T47D (cell line): Measurements from ENCODE around the gene RNLS.

Experiments used
- DNase-seq, 2 experiments: peaks; one replicate each; pipeline versions ENCODE4 v3.0.0 to v3.0.0-alpha.2; 2011 to 2012; ENCODE audit warnings: low read depth in 1 of 2, low spot score in 1 of 2
- JUND ChIP-seq: IDR thresholded peaks from 2 replicates; pipeline ENCODE4 v1.6.1; 2012; ENCODE audit warnings: low read depth
- in situ Hi-C: cut with HindIII; loops from 2 replicates; pipeline ENCODE4 v1.10.0; 2016; ENCODE audit warnings: low sequenced_read_pairs, low pct_unique_long_range_greater_than_20kb

RNLS gene

DNA sequence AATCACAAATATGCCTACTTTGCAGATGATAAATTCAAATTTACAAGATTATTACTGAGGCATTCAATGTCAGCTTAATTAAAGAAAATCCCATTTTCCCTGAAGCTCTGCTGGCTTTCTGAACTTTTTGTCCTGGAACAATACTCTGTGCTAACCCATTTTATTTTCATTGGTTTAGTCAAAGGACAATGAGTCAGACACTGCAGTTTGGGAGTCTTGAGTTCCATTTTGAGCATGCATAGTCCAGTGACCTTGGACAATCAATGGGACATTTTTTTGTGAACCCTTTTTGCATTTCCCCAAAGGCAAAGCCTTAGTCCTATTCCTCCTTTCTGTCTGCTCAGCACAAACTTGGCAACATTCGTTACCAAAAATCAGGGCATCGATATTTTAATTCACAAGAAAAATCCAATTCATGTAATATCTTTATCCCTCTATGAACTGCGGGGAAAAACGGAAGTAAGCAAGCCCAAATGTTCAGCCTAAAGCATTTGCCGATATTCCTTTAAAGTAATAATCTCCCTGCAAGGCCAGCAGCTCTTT, 339.8 kb downstream of the RNLS start:
- in situ Hi-C loops, result no loop called here
- DNase-seq, result no peak
- TF ChIP-seq JUND, result no peak

DNA sequence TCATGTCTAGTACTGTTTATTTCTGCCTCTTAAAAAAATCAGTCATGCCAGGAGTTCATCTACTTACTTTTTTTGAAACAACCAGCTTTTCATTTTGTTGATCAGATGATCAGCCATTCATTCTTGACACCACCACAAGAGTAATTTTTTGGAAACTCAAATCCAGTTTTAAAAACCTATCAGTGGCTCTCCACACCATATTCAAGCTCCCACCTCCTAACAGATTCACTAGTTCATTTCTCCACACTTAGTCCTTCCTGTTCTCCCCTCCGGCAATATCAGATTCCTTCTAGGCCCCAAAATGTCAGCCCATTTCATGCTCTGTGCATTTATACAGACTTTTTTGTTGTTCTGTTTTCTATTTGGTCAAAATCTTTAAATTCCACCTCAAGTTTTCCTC, 341.6 kb downstream of the RNLS start:
- TF ChIP-seq JUND, result no peak
- DNase-seq, result no peak
- in situ Hi-C loops, result no loop called here

DNA sequence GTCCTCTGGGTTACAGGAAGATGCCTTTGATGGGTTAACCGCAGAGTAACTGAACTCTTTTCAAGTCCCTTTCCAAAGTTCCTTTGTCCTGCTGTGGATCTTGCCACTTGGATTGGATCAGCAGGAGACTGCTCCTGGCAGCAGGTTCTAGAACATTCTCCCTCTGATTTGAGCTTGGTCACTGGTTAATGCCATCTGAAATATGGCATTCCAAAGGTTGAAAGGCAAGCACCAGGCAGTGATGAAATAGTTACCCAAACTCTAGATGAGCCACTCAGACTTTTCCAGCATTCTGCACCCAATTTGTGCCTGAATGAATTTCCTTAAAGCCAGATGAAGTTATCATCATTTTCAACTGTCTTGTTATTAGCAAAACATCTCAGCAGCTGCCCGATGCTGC, 343.9 kb downstream of the RNLS start:
- in situ Hi-C loops, result no loop called here
- DNase-seq, result no peak
- no peak for TF ChIP-seq JUND

DNA sequence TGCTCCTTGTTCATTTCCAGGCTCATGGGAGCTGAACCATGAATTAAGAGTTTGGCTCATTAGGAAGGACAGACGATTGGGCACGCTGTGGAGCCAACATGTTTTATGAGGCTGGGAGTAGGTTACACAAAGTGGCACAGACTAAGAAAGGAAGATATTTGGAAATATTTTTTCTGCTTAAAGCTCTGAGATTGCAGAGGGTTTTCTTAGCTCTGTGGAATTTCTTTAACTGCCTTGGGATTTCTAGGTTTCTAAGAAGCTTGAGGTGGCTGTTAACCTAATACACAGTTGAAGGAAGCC, 344.6 kb downstream of the RNLS start:
- no peak for TF ChIP-seq JUND
- in situ Hi-C loops, result no loop called here
- DNase-seq, result no peak

DNA sequence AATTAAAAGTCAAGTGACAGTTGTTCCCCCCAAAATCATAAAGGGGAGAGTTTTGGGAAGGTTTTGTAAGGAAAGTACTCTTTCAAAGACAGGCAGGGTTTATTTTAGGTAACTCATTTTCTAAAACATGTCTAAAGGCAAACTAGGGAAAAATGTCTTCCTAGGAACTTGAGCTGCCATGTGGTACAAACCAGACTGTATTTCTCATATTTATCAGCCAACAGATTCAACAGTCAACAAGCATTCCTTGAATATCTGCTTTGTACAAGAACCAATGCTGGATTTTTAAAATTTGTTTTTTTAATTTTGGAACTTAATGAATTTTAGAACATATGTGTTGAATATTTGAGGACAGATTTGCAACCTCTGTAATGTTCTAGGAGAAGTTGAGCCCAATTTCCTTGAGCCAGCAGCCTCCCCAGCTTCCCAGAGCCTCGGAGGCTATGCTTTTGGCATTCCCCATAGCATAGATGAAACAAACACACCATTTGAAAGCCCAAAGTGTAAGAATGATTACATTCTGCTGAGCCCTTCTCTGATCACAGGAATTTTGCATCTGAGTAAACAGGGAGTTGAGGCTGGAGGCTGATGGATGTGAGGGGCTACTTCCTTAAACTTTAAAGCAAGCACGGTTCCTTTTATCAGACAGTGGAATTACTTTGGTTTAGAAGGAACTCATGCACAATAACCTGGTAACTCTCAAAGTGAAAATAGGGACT, 345.1 kb downstream of the RNLS start:
- TF ChIP-seq JUND, result no peak
- in situ Hi-C loops, result no loop called here
- no peak for DNase-seq

DNA sequence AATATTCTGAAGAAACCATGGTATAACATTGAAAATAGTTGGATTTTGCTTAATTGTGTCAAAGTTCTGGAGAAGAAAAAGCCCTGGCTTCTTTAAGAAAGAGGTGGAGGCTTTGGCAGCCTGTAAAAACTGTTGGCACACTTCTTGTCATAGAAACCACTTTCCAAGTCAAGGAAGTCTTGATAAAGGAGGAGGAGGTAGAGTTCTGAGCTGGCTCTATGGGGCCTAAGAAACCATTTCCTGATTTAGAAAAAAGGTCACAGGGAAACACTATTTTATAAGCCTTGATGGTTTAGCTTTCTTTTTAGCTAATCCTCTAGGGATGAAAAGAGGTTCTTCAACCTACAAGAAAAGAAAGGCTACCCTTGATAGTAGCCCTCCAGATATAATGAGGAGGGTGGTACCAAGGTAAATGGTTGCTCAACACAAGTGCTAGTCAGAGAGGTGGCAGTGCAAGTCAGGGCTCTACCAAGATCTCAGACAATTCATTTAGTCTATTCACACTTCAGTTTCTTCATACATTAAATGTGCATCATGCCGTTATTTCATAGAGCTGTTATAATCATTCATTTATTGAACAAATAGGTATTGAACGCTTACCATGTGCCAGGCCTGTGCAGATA, 346.9 kb downstream of the RNLS start:
- TF ChIP-seq JUND, result no peak
- in situ Hi-C loops, result no loop called here
- DNase-seq, result no peak

DNA sequence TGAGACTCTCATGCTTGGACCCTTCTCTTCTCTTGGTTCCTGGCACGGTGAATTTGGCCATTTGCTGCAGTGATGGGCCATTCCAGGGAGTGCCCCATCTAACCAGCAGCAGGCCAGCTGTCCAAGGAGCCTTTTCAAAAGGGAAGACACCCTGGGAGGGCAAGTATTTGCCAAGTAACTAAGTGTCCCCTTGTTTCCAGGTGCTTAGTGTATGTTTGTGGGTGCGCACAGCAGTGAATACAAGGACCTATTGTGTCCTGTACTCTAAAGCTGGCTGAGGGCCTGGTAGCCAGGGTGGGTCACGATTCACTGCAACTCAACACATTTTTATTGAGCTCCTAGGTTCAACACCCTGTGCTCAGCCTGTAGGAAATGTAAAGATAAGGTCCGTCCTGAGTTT, 348.8 kb downstream of the RNLS start:
- TF ChIP-seq JUND, result no peak
- in situ Hi-C loops, result no loop called here
- no peak for DNase-seq

DNA sequence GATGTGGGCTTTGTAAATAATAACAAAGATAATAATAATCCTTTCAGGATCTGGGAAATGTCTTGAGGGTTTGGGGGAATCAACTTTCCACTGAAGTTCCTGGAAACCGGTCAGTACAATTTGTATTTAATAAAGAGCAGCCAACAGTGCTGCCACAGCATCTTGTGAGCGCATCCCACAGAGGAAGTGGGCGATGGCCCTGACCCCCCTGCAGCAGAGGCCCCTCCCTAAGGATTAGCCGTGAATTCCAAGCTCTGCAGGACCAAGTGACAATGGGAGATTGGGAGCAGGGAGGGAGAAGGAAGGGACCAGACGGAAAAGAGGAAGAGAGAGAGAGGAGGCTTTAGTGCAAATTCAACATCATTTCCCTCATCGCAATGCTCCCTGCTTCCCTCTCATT, 349.2 kb downstream of the RNLS start:
- DNase-seq, result no peak
- in situ Hi-C loops, result no loop called here
- TF ChIP-seq JUND, result no peak

DNA sequence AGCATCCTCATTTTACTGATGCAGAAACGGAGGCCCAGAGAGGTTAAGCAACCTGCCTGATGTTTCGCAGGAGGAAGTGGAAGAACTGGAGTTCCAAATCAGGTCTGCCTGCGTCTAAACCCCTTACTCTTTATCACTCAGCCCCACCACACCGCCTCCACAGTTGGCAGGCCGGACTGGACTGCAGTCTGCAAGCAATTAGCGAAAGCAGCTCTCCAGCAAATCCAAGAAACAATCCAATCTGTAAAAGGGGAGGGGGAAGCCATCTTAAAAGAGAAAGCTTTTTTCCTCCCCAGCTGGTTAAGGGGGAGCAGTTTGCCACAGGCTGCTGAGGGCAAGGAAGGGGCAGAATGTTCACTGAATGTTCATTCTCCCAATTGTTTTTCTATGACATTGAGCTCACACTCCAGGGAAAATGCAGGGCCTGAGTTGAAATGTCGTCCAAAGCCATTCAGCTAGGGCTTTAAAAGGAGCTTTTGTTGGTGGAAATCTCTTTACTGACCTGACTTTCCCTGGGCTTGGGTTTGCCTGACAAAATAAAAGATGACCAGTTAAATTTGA, 350.1 kb downstream of the RNLS start:
- no peak for DNase-seq
- TF ChIP-seq JUND, result no peak
- in situ Hi-C loops, result no loop called here

DNA sequence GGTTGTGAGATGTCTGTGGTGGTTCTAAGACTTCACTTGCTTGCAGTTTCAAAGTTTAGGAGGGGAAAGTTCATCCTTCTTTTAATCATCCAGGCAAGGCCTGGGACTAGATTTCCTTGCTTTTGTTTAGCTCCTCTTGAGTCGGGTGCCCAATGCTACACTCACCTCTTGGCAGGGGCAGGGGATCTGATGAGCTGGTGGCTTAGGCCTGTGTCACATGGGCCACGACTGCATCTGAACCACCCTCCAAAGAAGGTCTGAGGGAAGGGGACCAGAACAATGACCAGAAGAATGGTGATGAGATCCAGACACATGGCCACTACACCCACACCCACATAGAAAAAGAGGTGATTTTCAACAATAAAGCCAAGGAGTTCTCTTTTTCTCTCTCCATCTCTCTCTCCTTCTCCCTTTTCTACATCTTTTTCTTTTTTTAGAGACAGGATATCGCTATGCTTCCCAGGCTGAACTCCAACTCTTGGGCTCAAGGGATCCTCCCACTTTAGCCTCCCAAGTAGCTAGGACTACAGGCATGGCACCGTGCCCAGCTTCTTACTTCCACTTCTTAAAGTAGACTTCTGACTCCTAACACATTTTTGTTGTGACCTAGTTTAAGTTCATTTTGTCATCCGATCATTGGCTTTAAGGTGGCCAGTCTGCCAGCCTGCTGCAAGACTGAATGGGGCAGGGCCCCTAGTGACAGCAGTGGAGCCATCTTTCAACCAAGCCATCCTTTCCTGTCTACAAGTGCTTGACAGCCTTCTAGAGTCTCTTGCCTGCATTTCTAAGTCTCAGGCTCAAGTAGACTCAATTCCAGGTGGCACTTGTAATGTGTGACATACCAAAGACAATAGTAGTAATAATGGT, 350.9 kb downstream of the RNLS start:
- no peak for DNase-seq
- in situ Hi-C loops, result no loop called here
- TF ChIP-seq JUND, result no peak

DNA sequence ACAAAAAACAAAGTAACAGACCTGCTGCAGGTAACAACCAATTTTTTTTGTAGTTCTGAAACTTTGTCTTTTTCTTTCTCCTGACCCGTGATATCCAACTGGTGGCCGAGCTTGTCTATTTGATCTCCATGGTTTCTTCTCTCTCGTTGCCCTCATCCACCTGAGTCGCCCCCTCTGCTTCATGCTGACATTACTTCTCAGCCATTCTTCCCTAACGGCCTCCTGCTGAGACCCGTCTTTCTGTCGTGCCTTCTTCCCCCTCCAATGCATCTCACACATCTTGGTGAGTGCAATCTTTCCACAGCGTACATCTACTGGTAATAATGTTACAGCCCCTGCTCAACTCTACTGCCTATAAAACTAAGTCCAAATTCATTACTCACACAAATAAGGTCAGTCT, 352.9 kb downstream of the RNLS start:
- in situ Hi-C loops, result no loop called here
- TF ChIP-seq JUND, result no peak
- no peak for DNase-seq

DNA sequence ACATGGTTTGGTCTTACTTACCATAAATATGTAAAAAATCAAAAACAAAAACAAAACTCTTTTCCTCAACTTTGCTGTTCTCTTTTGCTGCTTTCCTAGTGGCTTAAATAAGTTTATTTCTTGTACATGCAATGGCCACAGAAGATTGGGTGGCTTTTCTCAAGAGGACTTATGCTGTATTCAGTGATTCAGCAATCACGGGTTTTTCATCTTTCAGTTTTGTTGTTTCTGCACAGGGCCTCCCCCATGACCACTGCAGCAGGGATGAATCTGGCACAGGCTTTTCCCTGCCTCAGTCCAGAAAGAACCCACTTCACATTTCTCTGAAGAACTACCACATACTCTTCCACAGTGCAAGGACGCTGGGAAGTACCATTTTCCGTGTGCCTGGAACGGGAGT, 355.0 kb downstream of the RNLS start:
- no peak for TF ChIP-seq JUND
- in situ Hi-C loops, result no loop called here
- no peak for DNase-seq
